ENCODE measurements around the gene ASS1. TPM values are rescaled to one million over a fixed set of nuclear protein-coding genes. Genes with fewer than 3 reads are reported as not detected.

Gene ASS1
- total RNA-seq, 1 donor from 2014 or later: 117 TPM

DNA sequence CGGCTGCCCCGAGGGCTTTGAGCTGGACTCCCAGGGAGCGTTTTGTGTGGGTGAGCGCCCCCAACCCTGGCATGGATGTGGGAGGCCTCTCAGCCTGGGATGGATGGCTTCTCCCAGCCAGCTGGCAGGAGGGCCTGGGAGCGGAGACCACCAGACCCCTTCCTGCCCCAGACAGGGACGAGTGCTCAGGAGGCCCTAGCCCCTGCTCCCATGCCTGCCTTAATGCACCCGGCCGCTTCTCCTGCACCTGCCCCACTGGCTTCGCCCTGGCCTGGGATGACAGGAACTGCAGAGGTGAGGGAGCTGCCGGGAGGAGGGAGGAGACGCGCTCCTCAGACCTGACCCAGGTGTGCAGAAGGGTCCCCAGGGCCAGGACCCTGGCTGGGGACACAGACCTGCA, 17.4 kb upstream of the ASS1 start:
- TF ChIP-seq EZH2 (IDR thresholded peaks at IDR 0.05; ENCODE audit: insufficient read depth, low read length) (no peak), CTCF (IDR thresholded peaks at IDR 0.05; ENCODE audit: insufficient read depth, low read depth, low read length) (no peak)
- H3K9me3 Mint-ChIP-seq (ENCODE audit: unreplicated experiment): peaks cover 8% of the 10 kb centered on the region
- no peaks in the 10 kb centered on the region for H3K27me3 ChIP-seq (ENCODE audit: insufficient read depth, low read length)
- H3K27ac ChIP-seq (ENCODE audit: low read depth, low read length): no peak overlapping the region
- no peak overlapping the region for H3K9ac ChIP-seq (ENCODE audit: low read length)
- no peak for DNase-seq (ENCODE audit: low read depth)
- no peaks in the 10 kb centered on the region for H3K79me2 ChIP-seq (ENCODE audit: insufficient read depth, low read length)
- H3K9me3 ChIP-seq (ENCODE audit: insufficient read depth, low read depth, low read length): no peaks in the 10 kb centered on the region
- H4K20me1 ChIP-seq (ENCODE audit: insufficient read depth, low read length): no peaks in the 10 kb centered on the region
- H3K4me1 ChIP-seq (ENCODE audit: insufficient read depth, low read length): peaks cover 16% of the 10 kb centered on the region
- H3K36me3 ChIP-seq (ENCODE audit: insufficient read depth, low read length): no peaks in the 10 kb centered on the region
- H2AFZ ChIP-seq (ENCODE audit: low read depth, low read length): peak overlapping the region; percentile 39
- no peaks in the 10 kb centered on the region for H3K4me1 Mint-ChIP-seq (ENCODE audit: low read depth, unreplicated experiment)
- peaks cover 4% of the 10 kb centered on the region for H3K36me3 Mint-ChIP-seq (ENCODE audit: low read depth, unreplicated experiment)
- no peak overlapping the region for H3K4me3 ChIP-seq (ENCODE audit: insufficient read depth, low read depth, low read length)
- H3K4me3 Mint-ChIP-seq (ENCODE audit: unreplicated experiment): no peak overlapping the region
- H3K27ac Mint-ChIP-seq (ENCODE audit: unreplicated experiment): no peak overlapping the region
- peaks cover 30% of the 10 kb centered on the region for H3K27me3 Mint-ChIP-seq (ENCODE audit: low read depth, unreplicated experiment)
- peak overlapping the region; percentile 29 for H3K4me2 ChIP-seq (ENCODE audit: low read length)
- FAIRE-seq: no peak

DNA sequence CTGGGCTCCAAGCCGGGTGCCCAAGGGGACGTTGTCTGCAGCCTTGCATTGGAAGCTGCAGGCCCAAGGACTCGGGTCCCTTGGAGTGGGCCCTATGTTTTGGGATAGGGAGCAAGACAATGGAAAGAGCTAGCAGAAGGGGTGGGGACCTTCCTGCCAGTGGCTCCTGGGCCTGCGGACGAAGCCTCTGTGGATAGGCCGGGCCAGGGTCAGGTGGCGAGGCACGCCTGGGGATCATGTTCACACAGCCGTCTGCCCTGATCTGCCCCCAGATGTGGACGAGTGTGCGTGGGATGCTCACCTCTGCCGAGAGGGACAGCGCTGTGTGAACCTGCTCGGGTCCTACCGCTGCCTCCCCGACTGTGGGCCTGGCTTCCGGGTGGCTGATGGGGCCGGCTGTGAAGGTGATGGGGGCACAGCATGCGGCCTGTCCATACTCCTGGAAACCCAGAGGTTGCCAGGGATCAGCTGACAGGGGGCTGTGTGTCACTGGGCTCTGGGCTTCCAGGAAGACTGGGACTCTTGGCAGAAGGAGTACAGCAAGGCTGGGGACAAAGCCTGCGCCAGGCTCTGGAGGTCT, 16.6 kb upstream of the ASS1 start:
- Histone ChIP-seq H3K27ac (ENCODE audit: low read depth, low read length) (no peak overlapping the region), H3K36me3 (ENCODE audit: insufficient read depth, low read length) (no peaks in the 10 kb centered on the region), H3K4me2 (ENCODE audit: low read length) (no peak overlapping the region), H2AFZ (ENCODE audit: low read depth, low read length) (no peak overlapping the region), H3K9ac (ENCODE audit: low read length) (no peak overlapping the region), H4K20me1 (ENCODE audit: insufficient read depth, low read length) (no peaks in the 10 kb centered on the region), H3K4me3 (ENCODE audit: insufficient read depth, low read depth, low read length) (no peak overlapping the region), H3K79me2 (ENCODE audit: insufficient read depth, low read length) (no peaks in the 10 kb centered on the region), H3K9me3 (ENCODE audit: insufficient read depth, low read depth, low read length) (no peaks in the 10 kb centered on the region), H3K27me3 (ENCODE audit: insufficient read depth, low read length) (no peaks in the 10 kb centered on the region), H3K4me1 (ENCODE audit: insufficient read depth, low read length) (peaks cover 20% of the 10 kb centered on the region)
- Mint-ChIP-seq H3K27me3 (ENCODE audit: low read depth, unreplicated experiment) (peaks cover 33% of the 10 kb centered on the region), H3K27ac (ENCODE audit: unreplicated experiment) (no peak overlapping the region), H3K4me3 (ENCODE audit: unreplicated experiment) (no peak overlapping the region), H3K36me3 (ENCODE audit: low read depth, unreplicated experiment) (peaks cover 4% of the 10 kb centered on the region), H3K4me1 (ENCODE audit: low read depth, unreplicated experiment) (no peaks in the 10 kb centered on the region), H3K9me3 (ENCODE audit: unreplicated experiment) (peaks cover 11% of the 10 kb centered on the region)
- DNase-seq (ENCODE audit: low read depth): no peak
- TF ChIP-seq CTCF (IDR thresholded peaks at IDR 0.05; ENCODE audit: insufficient read depth, low read depth, low read length): no peak
- TF ChIP-seq EZH2 (IDR thresholded peaks at IDR 0.05; ENCODE audit: insufficient read depth, low read length): no peak
- no peak for FAIRE-seq

DNA sequence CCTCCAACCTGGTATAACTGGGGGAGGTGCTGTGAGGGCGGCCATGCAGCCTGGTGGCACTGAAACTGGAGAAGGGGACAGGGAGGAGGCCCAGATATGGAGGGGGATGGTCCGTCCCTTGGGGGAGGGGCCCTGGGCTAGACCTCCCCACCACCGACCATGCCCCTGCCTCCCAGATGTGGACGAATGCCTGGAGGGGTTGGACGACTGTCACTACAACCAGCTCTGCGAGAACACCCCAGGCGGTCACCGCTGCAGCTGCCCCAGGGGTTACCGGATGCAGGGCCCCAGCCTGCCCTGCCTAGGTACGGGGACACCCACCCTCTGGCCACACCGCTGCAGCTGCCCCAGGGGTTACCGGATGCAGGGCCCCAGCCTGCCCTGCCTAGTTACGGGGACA, 15.4 kb upstream of the ASS1 start:
- H3K27ac Mint-ChIP-seq (ENCODE audit: unreplicated experiment): no peak overlapping the region
- peaks cover 11% of the 10 kb centered on the region for H3K9me3 Mint-ChIP-seq (ENCODE audit: unreplicated experiment)
- Histone ChIP-seq H3K27me3 (ENCODE audit: insufficient read depth, low read length) (no peaks in the 10 kb centered on the region), H3K79me2 (ENCODE audit: insufficient read depth, low read length) (no peaks in the 10 kb centered on the region), H3K4me1 (ENCODE audit: insufficient read depth, low read length) (peaks cover 23% of the 10 kb centered on the region), H2AFZ (ENCODE audit: low read depth, low read length) (no peak overlapping the region), H3K9me3 (ENCODE audit: insufficient read depth, low read depth, low read length) (no peaks in the 10 kb centered on the region), H3K4me2 (ENCODE audit: low read length) (no peak overlapping the region), H3K36me3 (ENCODE audit: insufficient read depth, low read length) (no peaks in the 10 kb centered on the region), H3K27ac (ENCODE audit: low read depth, low read length) (no peak overlapping the region), H4K20me1 (ENCODE audit: insufficient read depth, low read length) (no peaks in the 10 kb centered on the region), H3K9ac (ENCODE audit: low read length) (no peak overlapping the region), H3K4me3 (ENCODE audit: insufficient read depth, low read depth, low read length) (no peak overlapping the region)
- TF ChIP-seq CTCF (IDR thresholded peaks at IDR 0.05; ENCODE audit: insufficient read depth, low read depth, low read length): no peak
- TF ChIP-seq EZH2 (IDR thresholded peaks at IDR 0.05; ENCODE audit: insufficient read depth, low read length): no peak
- H3K27me3 Mint-ChIP-seq (ENCODE audit: low read depth, unreplicated experiment): peaks cover 30% of the 10 kb centered on the region
- H3K4me3 Mint-ChIP-seq (ENCODE audit: unreplicated experiment): no peak overlapping the region
- no peak for DNase-seq (ENCODE audit: low read depth)
- peaks cover 4% of the 10 kb centered on the region for H3K36me3 Mint-ChIP-seq (ENCODE audit: low read depth, unreplicated experiment)
- H3K4me1 Mint-ChIP-seq (ENCODE audit: low read depth, unreplicated experiment): no peaks in the 10 kb centered on the region
- no peak for FAIRE-seq

Data from astrocyte (in vitro differentiated cells and primary cell).